Measurements from ENCODE around the gene KCNJ5. TPM values are rescaled to one million over a fixed set of nuclear protein-coding genes. Genes with fewer than 3 reads are reported as not detected.

The KCNJ5 gene
- total RNA-seq, 1 donor from 2014 or later = not detected

- CTCF ChIA-PET = interaction anchor here (2.1 kb wide), 1 partner anchor 47 kb away, joined by 5 read pairs; no protein-coding TSS in a partner anchor
- peaks cover 49% of the 10 kb centered on the region for H3K27me3 Mint-ChIP-seq
Observed at GRCh38 chr11:128909438-128910125, 18.4 kb downstream of the KCNJ5 start.

GRCh38 chr11:128910576-128910975 is 19.4 kb downstream of the KCNJ5 start:
- no peaks in the 10 kb centered on the region for H3K36me3 Mint-ChIP-seq (ENCODE audit: low read depth)
- intact Hi-C loops (cut with micrococcal nuclease) = no loop called here
- peaks cover 52% of the 10 kb centered on the region for H3K27me3 Mint-ChIP-seq
- H3K4me3 Mint-ChIP-seq = no peak overlapping the region
- DNase-seq (no peak), ATAC-seq (ENCODE audit: low read depth) (no peak)
- H3K4me1 Mint-ChIP-seq = peaks cover 12% of the 10 kb centered on the region
- ChIA-PET POLR2A (no interaction called here), CTCF (interaction anchor here (2.1 kb wide), 1 partner anchor 46 kb away, joined by 5 read pairs; no protein-coding TSS in a partner anchor)
- no peaks in the 10 kb centered on the region for H3K9me3 Mint-ChIP-seq
- no peak for TF ChIP-seq CTCF (IDR thresholded peaks at IDR 0.05)
- H3K27ac Mint-ChIP-seq = no peak overlapping the region

More at GRCh38 chr11:128909438-128910125, 18.4 kb downstream of the KCNJ5 start:
- POLR2A ChIA-PET = no interaction called here
- no peak overlapping the region for H3K27ac Mint-ChIP-seq
- H3K9me3 Mint-ChIP-seq = no peaks in the 10 kb centered on the region
- DNase-seq (no peak), ATAC-seq (ENCODE audit: low read depth) (no peak)
- no peak overlapping the region for H3K4me3 Mint-ChIP-seq
- intact Hi-C loops (cut with micrococcal nuclease) = no loop called here
- no peak for TF ChIP-seq CTCF (IDR thresholded peaks at IDR 0.05)
- peaks cover 16% of the 10 kb centered on the region for H3K4me1 Mint-ChIP-seq
- no peaks in the 10 kb centered on the region for H3K36me3 Mint-ChIP-seq (ENCODE audit: low read depth)

- H3K4me3 Mint-ChIP-seq = no peak overlapping the region
- H3K27ac Mint-ChIP-seq = no peak overlapping the region
- DNase-seq (no peak), ATAC-seq (ENCODE audit: low read depth) (no peak)
- H3K4me1 Mint-ChIP-seq = peaks cover 6% of the 10 kb centered on the region
- POLR2A ChIA-PET = no interaction called here
- no peak for TF ChIP-seq CTCF (IDR thresholded peaks at IDR 0.05)
- intact Hi-C loops (cut with micrococcal nuclease) = no loop called here
- H3K36me3 Mint-ChIP-seq (ENCODE audit: low read depth) = no peaks in the 10 kb centered on the region
- CTCF ChIA-PET = no interaction called here
- peaks cover 55% of the 10 kb centered on the region for H3K27me3 Mint-ChIP-seq
- no peaks in the 10 kb centered on the region for H3K9me3 Mint-ChIP-seq
Observed at GRCh38 chr11:128911239-128911638, 20.1 kb downstream of the KCNJ5 start.

GRCh38 chr11:128911701-128912100 is 20.5 kb downstream of the KCNJ5 start:
- TF ChIP-seq CTCF (IDR thresholded peaks at IDR 0.05) = no peak
- CTCF ChIA-PET = no interaction called here
- peaks cover 5% of the 10 kb centered on the region for H3K4me1 Mint-ChIP-seq

GRCh38 chr11:128913806-128914205 is 22.6 kb downstream of the KCNJ5 start:
- ATAC-seq (ENCODE audit: low read depth) = no peak
- TF ChIP-seq CTCF (IDR thresholded peaks at IDR 0.05) = no peak
- Mint-ChIP-seq H3K36me3 (ENCODE audit: low read depth) (no peaks in the 10 kb centered on the region), H3K27ac (no peak overlapping the region), H3K4me3 (no peak overlapping the region), H3K27me3 (peaks cover 48% of the 10 kb centered on the region), H3K9me3 (no peaks in the 10 kb centered on the region), H3K4me1 (no peaks in the 10 kb centered on the region)
- CTCF ChIA-PET = no interaction called here
- intact Hi-C loops (cut with micrococcal nuclease) = no loop called here
- DNase-seq = no peak
- POLR2A ChIA-PET = no interaction called here

More at GRCh38 chr11:128911701-128912100, 20.5 kb downstream of the KCNJ5 start:
- no peak for DNase-seq
- no peaks in the 10 kb centered on the region for H3K9me3 Mint-ChIP-seq
- intact Hi-C loops (cut with micrococcal nuclease) = no loop called here
- ATAC-seq (ENCODE audit: low read depth) = no peak
- H3K27ac Mint-ChIP-seq = no peak overlapping the region
- POLR2A ChIA-PET = no interaction called here
- no peak overlapping the region for H3K4me3 Mint-ChIP-seq
- peaks cover 55% of the 10 kb centered on the region for H3K27me3 Mint-ChIP-seq
- H3K36me3 Mint-ChIP-seq (ENCODE audit: low read depth) = no peaks in the 10 kb centered on the region
